HFF-Myc (cell line): ENCODE results near the gene CCDC57.
"Not testable (repeated sequence)": the region's sequence is repeated elsewhere in the genome, so short reads cannot be mapped to it uniquely, and the experiment has no call there.

ENCODE experiments used
- DNase-seq: peaks from one replicate; pipeline ENCODE4 v3.0.0-alpha.2; 2011; ENCODE audit warnings: low read depth; ENCODE audit errors: extremely low read depth
- H3K4me3 ChIP-seq: replicated peaks from 2 replicates; pipeline ENCODE4 v1.5.1; 2011; ENCODE audit warnings: low read depth, mild to moderate bottlenecking, control low read depth, low read length
- TF ChIP-seq, protein P1 (sequence below): IDR thresholded peaks from 2 replicates; pipeline ENCODE4 v1.5.1; 2012; ENCODE audit warnings: mild to moderate bottlenecking, low read depth, low read length, control low read depth; ENCODE audit errors: missing control alignments

The CCDC57 gene

DNA sequence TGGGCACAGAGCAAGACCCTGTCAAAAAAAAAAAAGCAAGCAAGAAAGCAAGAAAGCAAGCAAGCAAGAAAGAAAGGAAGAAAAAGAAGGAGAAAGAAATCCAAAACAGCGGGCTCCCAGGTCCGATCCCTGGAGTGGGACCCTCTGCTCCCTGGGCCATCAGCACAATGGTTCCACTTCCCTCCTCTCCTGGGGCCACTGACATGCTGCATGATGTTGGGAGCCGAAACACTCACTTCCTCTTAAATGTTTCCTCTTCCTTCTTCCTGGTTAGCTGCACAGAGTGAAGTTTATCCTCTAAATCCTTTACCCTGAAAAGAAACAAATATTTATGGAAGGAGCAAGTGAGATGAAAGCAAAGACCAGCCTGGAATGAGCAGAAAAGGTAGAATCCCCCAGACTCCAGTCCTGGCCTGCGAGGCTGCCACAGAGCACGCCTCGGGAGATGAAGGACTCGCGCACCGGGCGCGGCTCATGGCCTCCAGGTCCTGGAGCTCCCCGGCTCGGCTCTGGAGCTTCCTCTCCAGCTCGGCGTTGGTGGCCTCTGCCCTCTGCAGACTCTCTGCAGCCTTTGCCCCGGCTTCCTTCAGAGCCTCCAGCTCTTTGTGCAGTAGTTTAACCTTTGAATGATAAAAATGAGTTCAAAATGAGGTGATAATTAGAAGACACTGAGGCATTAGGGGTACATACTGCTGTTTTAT lies 19.0 kb downstream of the CCDC57 start:
- H3K4me3 ChIP-seq = no peak overlapping the region
- no peak for DNase-seq
- TF ChIP-seq, protein P1, sequence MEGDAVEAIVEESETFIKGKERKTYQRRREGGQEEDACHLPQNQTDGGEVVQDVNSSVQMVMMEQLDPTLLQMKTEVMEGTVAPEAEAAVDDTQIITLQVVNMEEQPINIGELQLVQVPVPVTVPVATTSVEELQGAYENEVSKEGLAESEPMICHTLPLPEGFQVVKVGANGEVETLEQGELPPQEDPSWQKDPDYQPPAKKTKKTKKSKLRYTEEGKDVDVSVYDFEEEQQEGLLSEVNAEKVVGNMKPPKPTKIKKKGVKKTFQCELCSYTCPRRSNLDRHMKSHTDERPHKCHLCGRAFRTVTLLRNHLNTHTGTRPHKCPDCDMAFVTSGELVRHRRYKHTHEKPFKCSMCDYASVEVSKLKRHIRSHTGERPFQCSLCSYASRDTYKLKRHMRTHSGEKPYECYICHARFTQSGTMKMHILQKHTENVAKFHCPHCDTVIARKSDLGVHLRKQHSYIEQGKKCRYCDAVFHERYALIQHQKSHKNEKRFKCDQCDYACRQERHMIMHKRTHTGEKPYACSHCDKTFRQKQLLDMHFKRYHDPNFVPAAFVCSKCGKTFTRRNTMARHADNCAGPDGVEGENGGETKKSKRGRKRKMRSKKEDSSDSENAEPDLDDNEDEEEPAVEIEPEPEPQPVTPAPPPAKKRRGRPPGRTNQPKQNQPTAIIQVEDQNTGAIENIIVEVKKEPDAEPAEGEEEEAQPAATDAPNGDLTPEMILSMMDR = no peak

GRCh38 chr17:82193050-82193449 lies 19.6 kb downstream of the CCDC57 start:
- DNase-seq, H3K4me3 ChIP-seq: not testable (repeated sequence)

- no peak for DNase-seq
- no peak overlapping the region for H3K4me3 ChIP-seq
- TF ChIP-seq, protein P1 = no peak
Measured at GRCh38 chr17:82188001-82188961, 24.4 kb downstream of the CCDC57 start.

DNA sequence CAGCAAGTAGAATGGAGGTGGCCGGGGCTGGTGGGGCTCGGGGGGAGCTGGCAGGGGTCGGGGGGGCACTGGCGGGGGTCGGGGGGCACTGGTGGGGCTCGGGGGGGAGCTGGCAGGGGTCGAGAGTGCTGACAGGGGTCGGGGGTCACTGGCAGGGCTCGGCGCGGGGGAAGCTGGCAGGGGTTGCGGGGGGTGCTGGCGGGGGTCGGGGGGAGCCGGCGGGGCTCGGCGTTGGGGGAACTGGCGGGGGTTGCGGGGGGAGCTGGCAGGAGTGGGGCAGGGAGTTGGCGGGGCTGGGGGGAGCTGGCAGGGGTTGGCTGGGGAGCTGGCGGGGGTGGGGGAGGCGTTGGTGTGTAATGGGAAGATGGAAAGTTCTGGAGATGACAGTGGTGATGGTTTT lies 25.1 kb downstream of the CCDC57 start:
- H3K4me3 ChIP-seq = no peak overlapping the region
- no peak for DNase-seq
- TF ChIP-seq, protein P1 = no peak

- TF ChIP-seq, protein P1 = no peak
- DNase-seq = no peak
- no peak overlapping the region for H3K4me3 ChIP-seq
Measured at GRCh38 chr17:82186221-82186620, 26.4 kb downstream of the CCDC57 start.

GRCh38 chr17:82184761-82185160 lies 27.9 kb downstream of the CCDC57 start:
- no peak for DNase-seq
- TF ChIP-seq, protein P1 = no peak
- H3K4me3 ChIP-seq = no peak overlapping the region
